GM15510 (cell line): ENCODE results near the gene OR51V1.

Experiments
- POLR2A ChIP-seq: IDR thresholded peaks from 3 replicates; pipeline ENCODE4 v1.6.1; 2011; ENCODE audit warnings: borderline replicate concordance; ENCODE audit not compliant: insufficient read length; ENCODE audit errors: extremely low read depth

Gene OR51V1

DNA sequence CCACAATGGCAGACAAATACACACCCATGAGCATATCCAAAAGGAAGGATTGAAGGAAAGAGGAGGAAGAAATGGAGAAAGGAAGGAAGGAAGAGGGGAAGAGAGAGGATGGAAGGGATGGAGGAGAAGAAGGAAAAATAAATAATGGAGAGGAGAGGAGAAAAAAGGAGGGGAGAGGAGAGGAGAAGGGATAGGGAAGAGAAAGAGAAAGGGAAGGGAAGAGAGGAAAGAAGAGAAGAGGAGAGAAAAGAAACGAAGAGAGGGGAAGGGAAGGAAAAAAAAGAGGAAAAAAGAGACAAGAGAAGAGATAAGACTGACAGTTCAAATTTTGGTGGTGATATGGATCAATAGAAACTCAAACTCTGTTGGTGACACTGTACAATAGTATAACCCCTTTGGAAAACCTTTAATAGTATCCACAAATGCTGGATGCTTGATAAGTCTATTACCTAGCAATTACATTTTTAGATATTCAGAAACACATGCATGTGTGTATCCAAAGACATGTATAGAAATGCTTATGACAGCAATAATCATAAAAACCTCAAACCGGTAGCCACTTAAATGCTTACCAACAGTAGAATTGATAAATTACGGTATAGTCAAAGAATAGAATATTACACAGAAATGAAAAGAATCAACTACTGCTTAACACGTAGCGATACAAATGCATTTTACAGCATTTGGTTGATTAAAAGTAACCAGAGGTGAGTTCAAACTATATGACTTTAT lies 35.0 kb upstream of the OR51V1 start:
- TF ChIP-seq POLR2A, result no peak

GRCh38 chr11:5234381-5234834 lies 33.9 kb upstream of the OR51V1 start, which contains the start of gene HBD:
Gene HBD (minus strand): TSS chr11:5234483. CDS start chr11:5234433, 50 bp downstream.
- no peak for TF ChIP-seq POLR2A

DNA sequence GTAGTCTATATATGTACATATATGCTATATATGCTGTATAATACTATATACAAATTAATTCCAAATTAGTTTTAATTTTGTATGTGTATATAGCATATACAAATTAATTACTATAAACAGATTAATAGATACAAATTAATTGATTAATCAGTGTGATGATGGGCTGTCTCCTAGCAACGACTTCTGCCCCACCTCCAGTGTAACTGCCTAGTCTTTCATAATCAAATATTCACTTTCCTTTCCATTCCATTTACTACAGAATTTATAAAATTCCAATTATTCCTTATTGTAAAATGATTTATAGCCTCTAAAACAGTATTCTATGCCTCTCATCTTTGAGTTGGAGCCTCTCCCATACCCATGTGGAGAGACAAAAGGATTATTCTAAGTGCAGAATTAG lies 32.8 kb upstream of the OR51V1 start:
- TF ChIP-seq POLR2A, result no peak

- no peak for TF ChIP-seq POLR2A
Observed at GRCh38 chr11:5232821-5233220, 32.3 kb upstream of the OR51V1 start.

- TF ChIP-seq POLR2A, result no peak
Observed at GRCh38 chr11:5232176-5232575, 31.7 kb upstream of the OR51V1 start.

DNA sequence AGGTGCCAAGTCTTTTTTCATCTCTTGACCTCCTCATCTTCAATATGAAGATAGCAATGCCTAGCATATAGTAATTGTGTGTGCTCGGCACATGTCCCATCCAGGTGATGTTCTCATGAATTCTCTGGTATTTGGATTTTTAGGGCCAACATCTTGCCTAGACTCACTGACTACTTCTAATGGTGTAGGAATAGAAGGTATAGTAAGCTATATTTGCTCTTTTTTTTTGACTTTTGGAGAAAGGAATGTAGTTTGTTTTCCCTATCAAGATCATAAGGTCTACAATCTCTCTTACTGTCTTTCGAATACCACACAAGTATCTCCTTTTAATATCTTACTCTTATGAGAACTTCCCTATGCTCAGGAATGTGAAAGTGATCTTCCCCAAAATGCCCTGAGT lies 30.6 kb upstream of the OR51V1 start:
- no peak for TF ChIP-seq POLR2A

GRCh38 chr11:5230266-5230665 lies 29.8 kb upstream of the OR51V1 start:
- no peak for TF ChIP-seq POLR2A

GRCh38 chr11:5229796-5230195 lies 29.3 kb upstream of the OR51V1 start:
- no peak for TF ChIP-seq POLR2A

- no peak for TF ChIP-seq POLR2A
Observed at GRCh38 chr11:5229356-5229755, 28.9 kb upstream of the OR51V1 start.

GRCh38 chr11:5228124-5228523 lies 27.6 kb upstream of the OR51V1 start:
- no peak for TF ChIP-seq POLR2A

DNA sequence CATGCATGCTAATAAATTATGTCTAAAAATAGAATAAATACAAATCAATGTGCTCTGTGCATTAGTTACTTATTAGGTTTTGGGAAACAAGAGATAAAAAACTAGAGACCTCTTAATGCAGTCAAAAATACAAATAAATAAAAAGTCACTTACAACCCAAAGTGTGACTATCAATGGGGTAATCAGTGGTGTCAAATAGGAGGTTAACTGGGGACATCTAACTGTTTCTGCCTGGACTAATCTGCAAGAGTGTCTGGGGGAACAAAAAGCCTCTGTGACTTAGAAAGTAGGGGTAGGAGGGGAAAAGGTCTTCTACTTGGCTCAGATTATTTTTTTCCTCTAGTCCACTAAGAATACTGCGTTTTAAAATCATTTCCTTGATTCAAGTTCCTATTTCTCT lies 27.2 kb upstream of the OR51V1 start:
- TF ChIP-seq POLR2A, result no peak

GRCh38 chr11:5226732-5227310 lies 26.3 kb upstream of the OR51V1 start, which contains the start of gene HBB:
Gene HBB (minus strand): TSS chr11:5227071. CDS start chr11:5227021, 50 bp downstream.
- no peak for TF ChIP-seq POLR2A

- no peak for TF ChIP-seq POLR2A
Observed at GRCh38 chr11:5225480-5225871, 25.0 kb upstream of the OR51V1 start.

DNA sequence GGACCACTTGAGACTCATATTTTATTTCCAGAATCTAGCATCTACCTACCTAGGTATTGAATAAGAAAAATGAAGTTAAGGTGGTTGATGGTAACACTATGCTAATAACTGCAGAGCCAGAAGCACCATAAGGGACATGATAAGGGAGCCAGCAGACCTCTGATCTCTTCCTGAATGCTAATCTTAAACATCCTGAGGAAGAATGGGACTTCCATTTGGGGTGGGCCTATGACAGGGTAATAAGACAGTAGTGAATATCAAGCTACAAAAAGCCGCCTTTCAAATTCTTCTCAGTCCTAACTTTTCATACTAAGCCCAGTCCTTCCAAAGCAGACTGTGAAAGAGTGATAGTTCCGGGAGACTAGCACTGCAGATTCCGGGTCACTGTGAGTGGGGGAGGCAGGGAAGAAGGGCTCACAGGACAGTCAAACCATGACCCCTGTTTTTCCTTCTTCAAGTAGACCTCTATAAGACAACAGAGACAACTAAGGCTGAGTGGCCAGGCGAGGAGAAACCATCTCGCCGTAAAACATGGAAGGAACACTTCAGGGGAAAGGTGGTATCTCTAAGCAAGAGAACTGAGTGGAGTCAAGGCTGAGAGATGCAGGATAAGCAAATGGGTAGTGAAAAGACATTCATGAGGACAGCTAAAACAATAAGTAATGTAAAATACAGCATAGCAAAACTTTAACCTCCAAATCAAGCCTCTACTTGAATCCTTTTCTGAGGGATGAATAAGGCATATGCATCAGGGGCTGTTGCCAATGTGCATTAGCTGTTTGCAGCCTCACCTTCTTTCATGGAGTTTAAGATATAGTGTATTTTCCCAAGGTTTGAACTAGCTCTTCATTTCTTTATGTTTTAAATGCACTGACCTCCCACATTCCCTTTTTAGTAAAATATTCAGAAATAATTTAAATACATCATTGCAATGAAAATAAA lies 24.3 kb upstream of the OR51V1 start:
- no peak for TF ChIP-seq POLR2A

DNA sequence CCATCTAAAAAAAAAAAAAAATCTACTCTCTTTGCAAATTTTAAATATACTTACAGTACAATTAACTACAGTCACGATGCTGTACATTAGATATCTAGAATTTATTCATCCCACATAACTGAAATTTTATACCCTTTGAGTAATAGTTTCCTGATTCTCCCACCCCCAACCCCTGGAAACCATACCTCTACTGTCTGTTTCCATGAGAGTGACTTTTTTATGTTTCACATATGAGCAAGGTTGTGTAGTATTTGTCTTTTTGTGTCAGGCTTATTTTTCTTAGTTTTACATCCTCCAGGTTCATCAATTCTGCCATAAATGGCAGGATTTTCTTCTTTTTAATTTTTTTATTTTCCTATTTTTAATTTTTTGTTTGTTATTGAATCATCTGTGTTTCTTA lies 23.2 kb upstream of the OR51V1 start:
- no peak for TF ChIP-seq POLR2A
